Mesenchymal stem cell (in vitro differentiated cells and primary cell): ENCODE results near the gene ZNF550.
A peak's percentile ranks its signal among the peaks of the same experiment; 100 is the strongest.
"Not testable (repeated sequence)": the region's sequence is repeated elsewhere in the genome, so short reads cannot be mapped to it uniquely, and the experiment has no call there.

Experiments used
- DNase-seq: peaks from one replicate; pipeline ENCODE4 v3.0.0-alpha.2; 2013
- H2AFZ ChIP-seq: one replicate; pipeline ENCODE4 v1.6.1; 2013; ENCODE audit warnings: low read depth, mild to moderate bottlenecking, control low read depth, inconsistent platforms, low read length, moderate library complexity
- H2AK5ac ChIP-seq: 2 replicates; pipeline ENCODE4 v1.6.1; 2013; ENCODE audit warnings: low read length, moderate library complexity, mild to moderate bottlenecking, inconsistent platforms; ENCODE audit not compliant: severe bottlenecking
- H2BK120ac ChIP-seq: one replicate; pipeline ENCODE4 v1.6.1; 2013; ENCODE audit warnings: low read depth, mild to moderate bottlenecking, inconsistent platforms, low read length, moderate library complexity
- H2BK12ac ChIP-seq, 2 experiments: one replicate each; pipeline ENCODE4 v1.6.1; 2013; ENCODE audit warnings: inconsistent platforms in 2 of 2, low read length in 2 of 2, mild to moderate bottlenecking in 2 of 2, moderate library complexity in 2 of 2, control low read depth in 1 of 2
- H2BK15ac ChIP-seq: one replicate; pipeline ENCODE4 v1.6.1; 2013; ENCODE audit warnings: mild to moderate bottlenecking, low read depth, inconsistent platforms; ENCODE audit not compliant: poor library complexity, severe bottlenecking
- H2BK5ac ChIP-seq: 2 replicates; pipeline ENCODE4 v1.6.1; 2013; ENCODE audit warnings: low read depth, mild to moderate bottlenecking, low read length, control low read depth, inconsistent platforms; ENCODE audit not compliant: poor library complexity, severe bottlenecking
- H3K14ac ChIP-seq, 2 experiments: one replicate each; pipeline ENCODE4 v1.6.1; 2013; ENCODE audit warnings: inconsistent platforms in 2 of 2, low read length in 2 of 2, control low read depth in 1 of 2, mild to moderate bottlenecking in 1 of 2, moderate library complexity in 1 of 2
- H3K18ac ChIP-seq, 2 experiments: one replicate each; pipeline ENCODE4 v1.6.1; 2013; ENCODE audit warnings: inconsistent platforms in 2 of 2, low read length in 2 of 2, control low read depth in 1 of 2, low read depth in 1 of 2, mild to moderate bottlenecking in 1 of 2
- H3K23ac ChIP-seq, 2 experiments: one replicate each; pipeline ENCODE4 v1.6.1; 2013; ENCODE audit warnings: inconsistent platforms in 2 of 2, low read length in 2 of 2, mild to moderate bottlenecking in 2 of 2, moderate library complexity in 2 of 2, control low read depth in 1 of 2
- H3K27ac ChIP-seq: 2 replicates; pipeline ENCODE4 v1.5.1; 2013; ENCODE audit warnings: mild to moderate bottlenecking, moderate library complexity, low read length, control low read depth, inconsistent platforms; ENCODE audit not compliant: poor library complexity, severe bottlenecking
- H3K27me3 ChIP-seq, 2 experiments: 2 replicates each; pipeline versions ENCODE4 v1.6.1 to v1.7.0; 2013; ENCODE audit warnings: low read length in 2 of 2, mild to moderate bottlenecking in 2 of 2, moderate library complexity in 2 of 2, control low read depth in 1 of 2, inconsistent platforms in 1 of 2; ENCODE audit not compliant: control insufficient read depth in 1 of 2, insufficient read depth in 1 of 2
- H3K36me3 ChIP-seq, 2 experiments: 2 replicates each; pipeline versions ENCODE4 v1.6.1 to v1.7.0; 2013; ENCODE audit warnings: low read length in 2 of 2, control low read depth in 1 of 2, inconsistent platforms in 1 of 2, low read depth in 1 of 2, mild to moderate bottlenecking in 1 of 2; ENCODE audit not compliant: insufficient read depth in 2 of 2, control insufficient read depth in 1 of 2
- H3K4ac ChIP-seq, 2 experiments: one replicate each; pipeline ENCODE4 v1.6.1; 2013; ENCODE audit warnings: inconsistent platforms in 2 of 2, low read length in 2 of 2, mild to moderate bottlenecking in 2 of 2, moderate library complexity in 2 of 2, control low read depth in 1 of 2, low read depth in 1 of 2
- H3K4me1 ChIP-seq: 2 replicates; pipeline ENCODE4 v1.6.1; 2013; ENCODE audit warnings: low read depth, low read length, control low read depth; ENCODE audit not compliant: control insufficient read depth, insufficient read depth
- H3K4me2 ChIP-seq: 2 replicates; pipeline ENCODE4 v1.6.1; 2013; ENCODE audit warnings: low read length, mild to moderate bottlenecking, inconsistent platforms; ENCODE audit not compliant: poor library complexity, severe bottlenecking
- H3K4me3 ChIP-seq, 2 experiments: 2 replicates each; pipeline versions ENCODE4 v1.5.1 to v1.7.0; 2013; ENCODE audit warnings: low read length in 2 of 2, mild to moderate bottlenecking in 2 of 2, control low read depth in 1 of 2, low read depth in 1 of 2; ENCODE audit not compliant: insufficient read depth in 1 of 2
- H3K79me1 ChIP-seq: replicated peaks from 2 replicates; pipeline ENCODE4 v1.6.1; 2013; ENCODE audit warnings: mild to moderate bottlenecking, control low read depth, low read length, inconsistent platforms; ENCODE audit not compliant: poor library complexity, severe bottlenecking
- H3K9ac ChIP-seq: 2 replicates; pipeline ENCODE4 v1.7.0; 2013; ENCODE audit warnings: mild to moderate bottlenecking, low read length, moderate library complexity
- H3K9me3 ChIP-seq: 2 replicates; pipeline ENCODE4 v1.7.0; 2013; ENCODE audit warnings: mild to moderate bottlenecking, low read length; ENCODE audit not compliant: control insufficient read depth
- H4K8ac ChIP-seq: one replicate; pipeline ENCODE4 v1.6.1; 2013; ENCODE audit warnings: inconsistent platforms, mild to moderate bottlenecking, low read length, moderate library complexity
- H4K91ac ChIP-seq: one replicate; pipeline ENCODE4 v1.6.1; 2013; ENCODE audit warnings: mild to moderate bottlenecking, low read length, inconsistent platforms
- WGBS: methylation state at CpG from one replicate; pipeline ENCODE4 v1.1.7; 2013; ENCODE audit warnings: mixed read lengths; 5-methylcytosine and 5-hydroxymethylcytosine counted together

ZNF550 gene

GRCh38 chr19:57537953-57538547 is 21.6 kb downstream of the ZNF550 start:
- Histone ChIP-seq H3K36me3 (peaks cover 56 to 96% of the 10 kb centered on the region in 2 experiments), H4K8ac (no peak overlapping the region), H3K4me2 (no peak overlapping the region), H3K9ac (no peak overlapping the region), H2BK15ac (no peak overlapping the region), H3K14ac (no peak overlapping the region), H3K4me1 (no peaks in the 10 kb centered on the region), H2BK12ac (no peak overlapping the region), H2AK5ac (no peak overlapping the region), H3K18ac (no peak overlapping the region), H2AFZ (no peak overlapping the region), H3K4ac (no peak overlapping the region), H2BK5ac (no peak overlapping the region), H2BK120ac (no peak overlapping the region), H3K27me3 (no peaks in the 10 kb centered on the region), H3K23ac (no peak overlapping the region), H3K27ac (no peak overlapping the region), H4K91ac (no peak overlapping the region), H3K9me3 (peaks cover 98% of the 10 kb centered on the region), H3K4me3 (peak overlapping the region in 1 of 2 experiments; percentile 25), H3K79me1 (peaks cover 34% of the 10 kb centered on the region)
- peak; percentile 11 for DNase-seq
- 100% methylated on average over 2 of the region's 7 CpGs for WGBS

- Histone ChIP-seq H3K36me3 (peaks cover 7 to 16% of the 10 kb centered on the region in 2 experiments), H3K4ac (peak within 1 kb of the TSS; percentile 47 to 57), H3K9ac (peak within 1 kb of the TSS; percentile 93), H2AK5ac (no peak within 1 kb of the TSS), H3K27me3 (no peaks in the 10 kb centered on the region), H3K4me1 (peaks cover 3% of the 10 kb centered on the region), H3K79me1 (peaks cover 23% of the 10 kb centered on the region), H2BK12ac (no peak within 1 kb of the TSS), H3K9me3 (peaks cover 21% of the 10 kb centered on the region), H3K14ac (peak within 1 kb of the TSS in 1 of 2 experiments; percentile 80), H2BK15ac (no peak within 1 kb of the TSS), H2AFZ (peak within 1 kb of the TSS; percentile 72), H4K91ac (peak within 1 kb of the TSS; percentile 82), H3K23ac (peak within 1 kb of the TSS in 1 of 2 experiments; percentile 46), H3K4me2 (peak within 1 kb of the TSS; percentile 97), H4K8ac (peak within 1 kb of the TSS; percentile 76), H3K4me3 (peak within 1 kb of the TSS; percentile 86 to 95), H3K18ac (peak within 1 kb of the TSS; percentile 82 to 84), H3K27ac (peak within 1 kb of the TSS; percentile 22), H2BK5ac (no peak within 1 kb of the TSS), H2BK120ac (peak within 1 kb of the TSS; percentile 75)
- under 1% methylated on average over 53 of the region's 64 CpGs for WGBS
- DNase-seq = peak; percentile 91
These were observed 32.4 kb downstream of the ZNF550 start, which contains the start of gene ZNF549 for GRCh38 chr19:57527136-57527881. ZNF549 (plus strand) TSS chr19:57527356; CDS start chr19:57527574, 218 bp downstream.

DNA sequence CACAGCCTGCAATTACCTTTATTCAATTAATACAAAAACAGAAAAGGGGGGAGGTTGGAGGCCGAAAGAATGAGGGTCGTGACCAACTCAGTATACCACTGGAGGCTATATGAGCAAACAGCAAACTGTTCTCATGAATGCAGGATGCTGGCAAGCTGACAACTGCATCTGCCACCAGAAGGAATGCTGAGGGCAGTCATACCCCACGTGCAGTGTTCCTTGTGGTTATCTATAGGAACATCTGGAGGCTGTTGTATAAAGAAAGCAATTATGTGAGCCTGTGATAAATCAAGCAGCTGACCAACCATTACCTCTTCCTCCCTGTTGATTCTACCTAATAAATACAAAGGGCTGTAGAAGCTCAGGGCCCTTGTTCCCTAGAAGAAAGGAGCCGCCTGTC is 41.6 kb downstream of the ZNF550 start:
- not testable (repeated sequence) for H3K14ac ChIP-seq, H2BK15ac ChIP-seq, H3K18ac ChIP-seq, H3K27me3 ChIP-seq, H3K9ac ChIP-seq, H2BK12ac ChIP-seq, H3K79me1 ChIP-seq, H3K4me2 ChIP-seq, H2BK5ac ChIP-seq, H2AK5ac ChIP-seq, H3K23ac ChIP-seq, H3K27ac ChIP-seq, H4K8ac ChIP-seq, H3K4ac ChIP-seq, H4K91ac ChIP-seq, H3K4me3 ChIP-seq, H2BK120ac ChIP-seq, H3K4me1 ChIP-seq, DNase-seq, H2AFZ ChIP-seq
- peaks cover 14 to 57% of the 10 kb centered on the region in 2 experiments for H3K36me3 ChIP-seq
- WGBS = 94% methylated on average over 3 of the region's 4 CpGs
- peaks cover 54% of the 10 kb centered on the region for H3K9me3 ChIP-seq

- 93% methylated on average over 5 of the region's 5 CpGs for WGBS
- H2AK5ac ChIP-seq = no peak overlapping the region
- H3K9me3 ChIP-seq = peaks cover 73% of the 10 kb centered on the region
- peaks cover 14 to 69% of the 10 kb centered on the region in 2 experiments for H3K36me3 ChIP-seq
- H3K4me3 ChIP-seq = no peak overlapping the region
- no peak for DNase-seq
- no peak overlapping the region for H3K9ac ChIP-seq
- no peak overlapping the region for H4K8ac ChIP-seq
- H3K4ac ChIP-seq = no peak overlapping the region
- H2BK12ac ChIP-seq = no peak overlapping the region
- no peak overlapping the region for H2BK5ac ChIP-seq
- H3K4me1 ChIP-seq = no peaks in the 10 kb centered on the region
- no peak overlapping the region for H2BK120ac ChIP-seq
- H3K23ac ChIP-seq = no peak overlapping the region
- H3K14ac ChIP-seq = no peak overlapping the region
- H3K79me1 ChIP-seq = no peaks in the 10 kb centered on the region
- H2BK15ac ChIP-seq = no peak overlapping the region
- no peak overlapping the region for H3K27ac ChIP-seq
- H3K4me2 ChIP-seq = no peak overlapping the region
- H3K18ac ChIP-seq = no peak overlapping the region
- H4K91ac ChIP-seq = no peak overlapping the region
- H3K27me3 ChIP-seq = no peaks in the 10 kb centered on the region
- H2AFZ ChIP-seq = no peak overlapping the region
These were observed 44.4 kb downstream of the ZNF550 start for GRCh38 chr19:57515255-57515654.
